ENCODE measurements around the gene SAMD4B.
"Not testable (repeated sequence)": the region's sequence is repeated elsewhere in the genome, so short reads cannot be mapped to it uniquely, and the experiment has no call there.

The SAMD4B gene

GRCh38 chr19:39341719-39342604 is at the start of gene SAMD4B:
Gene SAMD4B, plus strand, starts transcription at chr19:39342421. Its CDS starts 14,473 bp downstream, at chr19:39356894.
- peak; percentile 95 to 99 for DNase-seq

- no peak for DNase-seq
These were observed 48.8 kb upstream of the SAMD4B start for GRCh38 chr19:39293394-39293793.

- no peak for DNase-seq
These were observed 46.1 kb upstream of the SAMD4B start, which contains the start of gene IFNL1 for GRCh38 chr19:39296055-39296645. Gene IFNL1, plus strand, starts transcription at chr19:39296407. Its CDS starts 15 bp downstream, at chr19:39296422.

- DNase-seq: no peak
These were observed 45.3 kb upstream of the SAMD4B start for GRCh38 chr19:39296906-39297305.

GRCh38 chr19:39297931-39298634 is 44.1 kb upstream of the SAMD4B start:
- DNase-seq: no peak

GRCh38 chr19:39299404-39299803 is 42.8 kb upstream of the SAMD4B start:
- DNase-seq: no peak

GRCh38 chr19:39299832-39300231 is 42.4 kb upstream of the SAMD4B start:
- no peak for DNase-seq

GRCh38 chr19:39301021-39301420 is 41.2 kb upstream of the SAMD4B start:
- DNase-seq: no peak

- no peak for DNase-seq
These were observed 40.7 kb upstream of the SAMD4B start for GRCh38 chr19:39301562-39301961.

GRCh38 chr19:39303373-39304184 is 38.6 kb upstream of the SAMD4B start:
- no peak for DNase-seq

- DNase-seq: no peak
These were observed 38.1 kb upstream of the SAMD4B start for GRCh38 chr19:39304185-39304513.

- no peak for DNase-seq
These were observed 37.3 kb upstream of the SAMD4B start for GRCh38 chr19:39304701-39305571.

GRCh38 chr19:39306075-39306474 is 36.1 kb upstream of the SAMD4B start:
- no peak for DNase-seq

GRCh38 chr19:39307046-39307821 is 35.0 kb upstream of the SAMD4B start:
- DNase-seq: no peak

- DNase-seq: no peak
These were observed 34.2 kb upstream of the SAMD4B start for GRCh38 chr19:39307822-39308530.

- no peak for DNase-seq
These were observed 33.5 kb upstream of the SAMD4B start for GRCh38 chr19:39308531-39309304.

GRCh38 chr19:39309305-39309670 is 32.9 kb upstream of the SAMD4B start:
- DNase-seq: not testable (repeated sequence)

- DNase-seq: no peak
These were observed 31.5 kb upstream of the SAMD4B start for GRCh38 chr19:39310558-39311311.
